GM12875 (cell line): ENCODE data around the gene TMED8.

ENCODE experiments used
- H3K4me3 ChIP-seq: one replicate; pipeline ENCODE4 v1.5.1; 2011; ENCODE audit warnings: low read depth, low read length, control low read depth
- CTCF ChIP-seq: IDR thresholded peaks from 2 replicates; pipeline ENCODE4 v1.5.1; 2011; ENCODE audit warnings: low read depth, mild to moderate bottlenecking, control low read depth, inconsistent platforms, low read length, moderate library complexity, borderline replicate concordance; ENCODE audit not compliant: insufficient read depth

TMED8 gene

DNA sequence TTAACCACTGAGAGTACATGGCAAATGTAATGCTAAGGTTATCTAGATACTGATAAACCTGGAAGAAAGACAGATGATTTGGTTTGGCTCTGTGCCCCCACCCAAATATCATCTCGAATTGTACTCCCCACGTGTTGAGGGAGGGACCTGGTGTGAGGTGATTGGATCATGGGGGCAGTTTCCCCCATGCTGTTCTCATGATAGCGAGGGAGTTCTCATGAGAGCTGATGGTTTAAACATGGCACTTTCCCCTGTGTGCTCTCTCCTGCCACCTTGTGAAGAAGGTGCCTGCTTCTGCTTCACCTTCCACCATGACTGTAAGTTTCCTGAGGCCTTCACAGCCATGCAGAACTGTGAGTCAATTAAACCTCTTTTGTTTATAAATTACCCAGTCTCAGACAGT is 32.2 kb upstream of the TMED8 start:
- peak; percentile 24; the same call in 1 of the 2 replicates for TF ChIP-seq CTCF
- H3K4me3 ChIP-seq: no peak overlapping the region

DNA sequence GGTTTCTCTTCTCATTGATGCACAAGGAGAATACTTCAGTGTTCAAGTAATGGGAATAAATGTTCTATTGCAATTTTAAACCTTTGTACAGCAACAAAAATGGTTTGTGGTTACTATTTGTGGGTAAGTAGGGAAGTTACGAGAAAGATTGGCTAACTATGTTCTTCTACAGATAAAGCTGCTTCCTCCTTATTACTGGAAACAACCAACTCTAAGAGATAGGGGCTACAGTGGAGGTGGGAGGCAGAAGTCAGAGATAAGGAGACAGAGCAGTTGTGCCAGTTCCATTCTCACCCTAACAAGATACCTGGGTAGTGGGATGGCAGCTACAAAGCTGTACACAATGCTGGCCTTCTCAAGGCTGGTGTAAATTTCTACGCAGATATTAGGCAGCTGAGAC is 30.3 kb upstream of the TMED8 start:
- no peak for TF ChIP-seq CTCF
- H3K4me3 ChIP-seq: no peak overlapping the region

- TF ChIP-seq CTCF: no peak
- no peak overlapping the region for H3K4me3 ChIP-seq
Measured at GRCh38 chr14:77406718-77407117, 29.8 kb upstream of the TMED8 start.

GRCh38 chr14:77406086-77406485 is 29.2 kb upstream of the TMED8 start:
- no peak overlapping the region for H3K4me3 ChIP-seq
- TF ChIP-seq CTCF: no peak

DNA sequence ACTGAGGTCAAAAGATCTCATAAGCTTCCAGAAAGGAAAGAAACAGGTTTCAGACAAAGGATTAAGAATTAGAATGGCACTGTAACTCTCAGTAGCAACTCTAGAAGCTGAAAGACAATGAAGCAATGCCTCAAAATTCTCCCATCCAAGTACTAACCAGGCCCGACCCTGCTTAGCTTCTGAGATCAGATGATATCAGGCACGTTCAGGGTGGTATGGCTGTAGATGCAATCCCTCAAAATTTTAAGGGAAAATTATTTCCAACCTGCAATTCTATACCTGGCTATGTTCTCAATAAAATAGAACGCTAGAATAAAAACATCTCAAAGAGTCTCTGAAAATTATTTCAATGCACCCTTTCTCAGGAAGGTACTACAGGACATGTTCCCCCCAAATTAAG is 26.9 kb upstream of the TMED8 start:
- TF ChIP-seq CTCF: no peak
- no peak overlapping the region for H3K4me3 ChIP-seq

DNA sequence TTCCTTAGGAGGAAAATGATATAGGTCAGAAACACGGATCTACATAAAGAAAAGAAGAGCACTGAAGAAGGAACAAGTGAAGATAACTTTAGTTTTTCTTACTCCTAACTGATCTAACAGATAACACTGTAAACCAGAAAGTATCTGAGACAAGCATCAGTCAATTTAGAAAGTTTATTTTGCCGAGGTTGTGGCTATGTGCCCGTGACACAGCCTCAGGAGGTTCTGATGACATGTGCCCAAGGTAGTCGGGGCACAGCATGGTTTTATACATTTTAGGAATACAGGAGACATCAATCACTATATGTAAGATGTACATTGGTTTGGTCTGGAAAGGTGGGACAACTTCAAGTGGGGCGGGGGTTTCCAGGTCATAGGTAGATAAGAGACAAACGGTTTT is 23.3 kb upstream of the TMED8 start:
- TF ChIP-seq CTCF: no peak
- H3K4me3 ChIP-seq: no peak overlapping the region

DNA sequence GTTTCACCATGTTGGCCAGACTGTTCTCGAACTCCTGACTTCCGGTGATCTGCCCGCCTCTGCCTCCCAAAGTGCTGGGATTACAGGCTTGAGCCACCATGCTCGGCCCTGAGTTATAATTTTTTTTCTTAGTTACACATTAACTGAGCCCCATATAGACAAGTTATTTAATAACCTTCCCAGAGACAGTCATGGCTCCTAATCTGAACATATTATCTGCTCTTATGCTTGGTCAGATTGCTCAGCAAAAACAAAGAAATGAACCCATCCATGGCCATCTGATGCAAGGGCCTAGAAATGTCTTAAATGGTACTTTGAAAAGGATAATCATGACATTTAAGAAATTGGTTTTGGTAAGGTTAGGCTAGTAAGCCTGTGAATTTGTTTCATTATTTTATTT is 13.3 kb upstream of the TMED8 start:
- no peak overlapping the region for H3K4me3 ChIP-seq
- no peak for TF ChIP-seq CTCF
